Breast epithelium (tissue), 3 donors: ENCODE measurements around the gene WWTR1.

ENCODE experiments used
- POLR2A ChIP-seq: fragments of 450-650 bp; IDR thresholded peaks from one replicate; pipeline ENCODE4 v1.6.1; 2016; ENCODE audit warnings: antibody characterized with exemption, mild to moderate bottlenecking, moderate library complexity
- TF ChIP-seq, protein P1 (sequence below), 3 donors: fragments of 450-650 bp; IDR thresholded peaks; one replicate each; pipeline ENCODE4 v1.5.1; 2016 to 2017; ENCODE audit warnings: antibody characterized with exemption in 3 of 3, mild to moderate bottlenecking in 3 of 3, moderate library complexity in 3 of 3

DNA sequence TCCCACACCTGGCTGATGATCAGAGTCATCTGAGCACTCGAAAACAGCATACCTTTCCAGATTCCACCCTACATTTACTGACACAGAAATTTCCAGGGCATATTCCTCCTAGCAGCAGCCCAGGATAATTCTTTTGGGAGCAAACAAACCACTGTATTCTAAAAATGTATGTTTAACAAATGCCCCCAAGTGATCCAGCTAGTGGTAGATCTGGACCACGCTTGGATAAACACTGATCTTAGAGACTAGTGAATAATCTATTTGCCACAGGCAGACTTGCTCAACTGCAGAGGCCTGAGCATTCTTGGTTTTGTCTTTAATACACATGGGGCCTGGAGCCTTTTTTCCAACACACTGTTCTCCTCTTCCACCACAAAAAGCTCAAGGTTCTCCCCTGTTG lies 93.7 kb downstream of the WWTR1 start:
- TF ChIP-seq, protein P1, sequence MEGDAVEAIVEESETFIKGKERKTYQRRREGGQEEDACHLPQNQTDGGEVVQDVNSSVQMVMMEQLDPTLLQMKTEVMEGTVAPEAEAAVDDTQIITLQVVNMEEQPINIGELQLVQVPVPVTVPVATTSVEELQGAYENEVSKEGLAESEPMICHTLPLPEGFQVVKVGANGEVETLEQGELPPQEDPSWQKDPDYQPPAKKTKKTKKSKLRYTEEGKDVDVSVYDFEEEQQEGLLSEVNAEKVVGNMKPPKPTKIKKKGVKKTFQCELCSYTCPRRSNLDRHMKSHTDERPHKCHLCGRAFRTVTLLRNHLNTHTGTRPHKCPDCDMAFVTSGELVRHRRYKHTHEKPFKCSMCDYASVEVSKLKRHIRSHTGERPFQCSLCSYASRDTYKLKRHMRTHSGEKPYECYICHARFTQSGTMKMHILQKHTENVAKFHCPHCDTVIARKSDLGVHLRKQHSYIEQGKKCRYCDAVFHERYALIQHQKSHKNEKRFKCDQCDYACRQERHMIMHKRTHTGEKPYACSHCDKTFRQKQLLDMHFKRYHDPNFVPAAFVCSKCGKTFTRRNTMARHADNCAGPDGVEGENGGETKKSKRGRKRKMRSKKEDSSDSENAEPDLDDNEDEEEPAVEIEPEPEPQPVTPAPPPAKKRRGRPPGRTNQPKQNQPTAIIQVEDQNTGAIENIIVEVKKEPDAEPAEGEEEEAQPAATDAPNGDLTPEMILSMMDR (IDR thresholded peaks at IDR 0.05), result no peak
- no peak for TF ChIP-seq POLR2A
